GM19328 (cell line): ENCODE measurements around the gene ATN1.
A peak's percentile ranks its signal among the peaks of the same experiment; 100 is the strongest.
"Not testable (repeated sequence)": the region's sequence is repeated elsewhere in the genome, so short reads cannot be mapped to it uniquely, and the experiment has no call there.

Source experiments
- ATAC-seq: cut with Tn5 transposase; IDR thresholded peaks from one replicate; pipeline ENCODE4 v1.9.1; 2021; ENCODE audit warnings: mild to moderate bottlenecking, moderate library complexity; ENCODE audit not compliant: unreplicated experiment

The ATN1 gene

GRCh38 chr12:6927379-6928021 is at the start of gene ATN1:
TSS of gene ATN1 (plus strand) at chr12:6927959. CDS start at chr12:6934002, 6,043 bp downstream.
- no peak for ATAC-seq

- not testable (repeated sequence) for ATAC-seq
Observed at GRCh38 chr12:6879824-6880223, 47.9 kb upstream of the ATN1 start.

GRCh38 chr12:6883252-6883651 is 44.5 kb upstream of the ATN1 start:
- no peak for ATAC-seq

GRCh38 chr12:6883683-6884082 is 44.1 kb upstream of the ATN1 start:
- ATAC-seq: no peak

GRCh38 chr12:6884539-6884938 is 43.2 kb upstream of the ATN1 start:
- no peak for ATAC-seq

GRCh38 chr12:6886206-6886999 is 41.4 kb upstream of the ATN1 start:
- not testable (repeated sequence) for ATAC-seq

- ATAC-seq: no peak
Observed at GRCh38 chr12:6887460-6887859, 40.3 kb upstream of the ATN1 start.

- ATAC-seq: no peak
Observed at GRCh38 chr12:6888360-6888759, 39.4 kb upstream of the ATN1 start.

GRCh38 chr12:6888794-6889193 is 39.0 kb upstream of the ATN1 start:
- not testable (repeated sequence) for ATAC-seq

GRCh38 chr12:6889775-6890573 is 37.8 kb upstream of the ATN1 start:
- not testable (repeated sequence) for ATAC-seq

- peak; percentile 93 for ATAC-seq
Observed at GRCh38 chr12:6890789-6891645, 36.7 kb upstream of the ATN1 start.

GRCh38 chr12:6891646-6892001 is 36.1 kb upstream of the ATN1 start:
- no peak for ATAC-seq

- ATAC-seq: not testable (repeated sequence)
Observed at GRCh38 chr12:6892683-6893082, 35.1 kb upstream of the ATN1 start.

- ATAC-seq: no peak
Observed at GRCh38 chr12:6894321-6894720, 33.4 kb upstream of the ATN1 start.

GRCh38 chr12:6896846-6897435 is 30.8 kb upstream of the ATN1 start:
- ATAC-seq: no peak

GRCh38 chr12:6899427-6899826 is 28.3 kb upstream of the ATN1 start:
- no peak for ATAC-seq

GRCh38 chr12:6899837-6900519 is 27.8 kb upstream of the ATN1 start:
- ATAC-seq: no peak

- ATAC-seq: no peak
Observed at GRCh38 chr12:6902448-6902847, 25.3 kb upstream of the ATN1 start.

- ATAC-seq: no peak
Observed at GRCh38 chr12:6903722-6904121, 24.0 kb upstream of the ATN1 start.
